A549 (cell line): Measurements from ENCODE around the gene IGF1R. TPM values are rescaled to one million over a fixed set of nuclear protein-coding genes. Genes with fewer than 3 reads are reported as not detected.

Source experiments
- ATAC-seq, 2 experiments: fragments of 200-7000 bp in 1 of 2; fragments of >200 bp in 1 of 2; cut with Nextera tagmentation in 1 of 2; cut with Tn5 transposase in 1 of 2; 3 replicates each; pipeline versions ENCODE4 v1.8.0 to v1.9.1; 2018 to 2020; ENCODE audit warnings: mild to moderate bottlenecking in 1 of 2, moderate library complexity in 1 of 2
- CTCF ChIA-PET: fragments of 300-600 bp; sonication (Branson Sonifier 250); formaldehyde crosslinking; extraction: SDS; loops from one replicate; lab custom pipeline; 2021; ENCODE audit warnings: antibody characterized with exemption, inconsistent platforms; lab: Yijun Ruan, JAX
- POLR2A ChIA-PET: fragments of 350-600 bp; formaldehyde crosslinking; extraction: SDS; loops from one replicate; lab custom pipeline; 2021; ENCODE audit warnings: antibody characterized with exemption, inconsistent platforms; lab: Yijun Ruan, JAX
- DNase-seq, 2 experiments: peaks; one replicate each; pipeline versions ENCODE4 v3.0.0 to v3.0.0-alpha.2; 2011 to 2016; ENCODE audit warnings: low read depth in 1 of 2, low spot score in 1 of 2
- FAIRE-seq: peaks from 2 replicates; lab custom pipeline; 2011; peaks lifted over from hg19 to GRCh38; lab: Jason Lieb, UNC
- H3K27ac ChIP-seq, 2 experiments: fragments of >200 bp; sonication (Bioruptor Twin); formaldehyde crosslinking; 3 replicates each; pipeline ENCODE4 v1.5.1; 2016 to 2017
- H3K4me1 ChIP-seq: fragments of >200 bp; sonication (Bioruptor Twin); formaldehyde crosslinking; 3 replicates; pipeline ENCODE4 v1.6.1; 2016
- H3K4me2 ChIP-seq: fragments of >200 bp; sonication (Bioruptor Twin); formaldehyde crosslinking; 3 replicates; pipeline ENCODE4 v1.6.1; 2016
- H3K4me3 ChIP-seq: fragments of >200 bp; sonication (Bioruptor Twin); formaldehyde crosslinking; 3 replicates; pipeline ENCODE4 v1.5.1; 2016
- H3K9me3 ChIP-seq: fragments of >200 bp; sonication (Bioruptor Twin); formaldehyde crosslinking; 3 replicates; pipeline ENCODE4 v1.6.1; 2016
- BHLHE40 ChIP-seq: IDR thresholded peaks from 2 replicates; pipeline ENCODE4 v1.6.1; 2012; ENCODE audit warnings: low read depth, low read length, inconsistent platforms
- CEBPB ChIP-seq, 2 experiments: fragments of >200 bp in 1 of 2; sonication (Bioruptor Twin) in 1 of 2; formaldehyde crosslinking in 1 of 2; IDR thresholded peaks; 2 replicates each; pipeline ENCODE4 v1.6.1; 2012 to 2016
- CHD4 ChIP-seq: fragments of 200-600 bp; sonication (generic); IDR thresholded peaks from 2 replicates; pipeline ENCODE4 v1.6.1; 2016; ENCODE audit warnings: antibody characterized with exemption, mild to moderate bottlenecking, borderline replicate concordance
- E2F6 ChIP-seq: IDR thresholded peaks from 2 replicates; pipeline ENCODE4 v1.6.1; 2012; ENCODE audit warnings: low read depth, borderline replicate concordance
- EHMT2 ChIP-seq: fragments of 200-600 bp; sonication (generic); IDR thresholded peaks from 2 replicates; pipeline ENCODE4 v1.6.1; 2016; ENCODE audit warnings: antibody characterized with exemption, low read depth, mild to moderate bottlenecking, moderate library complexity
- ESRRA ChIP-seq: fragments of 150-350 bp; IDR thresholded peaks from 2 replicates; pipeline ENCODE4 v1.6.1; 2014; ENCODE audit warnings: mild to moderate bottlenecking, low read length, borderline replicate concordance
- FOSB ChIP-seq: fragments of 250-450 bp; sonication (Bioruptor Pico); IDR thresholded peaks from 2 replicates; pipeline ENCODE4 v1.5.0; 2020; ENCODE audit warnings: mild to moderate bottlenecking, moderate library complexity
- FOSL2 ChIP-seq, 2 experiments: fragments of 450-650 bp in 1 of 2; fragments of >200 bp in 1 of 2; sonication (Bioruptor Twin) in 1 of 2; formaldehyde crosslinking; IDR thresholded peaks; 2 replicates each; pipeline versions ENCODE4 v1.5.0 to v1.6.1; 2016 to 2020; ENCODE audit warnings: mild to moderate bottlenecking in 1 of 2, moderate library complexity in 1 of 2
- HES2 ChIP-seq: fragments of >200 bp; sonication (Bioruptor Twin); formaldehyde crosslinking; IDR thresholded peaks from 2 replicates; pipeline ENCODE4 v1.6.1; 2016
- HOXB5 ChIP-seq: fragments of 250-450 bp; sonication (Bioruptor Pico); IDR thresholded peaks from 2 replicates; pipeline ENCODE4 v1.5.0; 2020; ENCODE audit warnings: mild to moderate bottlenecking, moderate library complexity
- JUN ChIP-seq, 2 experiments: fragments of >200 bp; sonication (Bioruptor Twin); formaldehyde crosslinking; IDR thresholded peaks; 2 replicates in 1 of 2; 3 replicates in 1 of 2; pipeline ENCODE4 v1.6.1; 2016 to 2017
- JUNB ChIP-seq: fragments of >200 bp; sonication (Bioruptor Twin); formaldehyde crosslinking; IDR thresholded peaks from 2 replicates; pipeline ENCODE4 v1.6.1; 2016
- PBX3 ChIP-seq: IDR thresholded peaks from 2 replicates; pipeline ENCODE4 v1.6.1; 2012
- PHF8 ChIP-seq: fragments of 200-600 bp; sonication (generic); IDR thresholded peaks from 2 replicates; pipeline ENCODE4 v1.6.1; 2016; ENCODE audit warnings: low read depth, mild to moderate bottlenecking, antibody characterized with exemption, moderate library complexity, borderline replicate concordance
- RAD21 ChIP-seq, 2 experiments: fragments of >200 bp in 1 of 2; sonication (Bioruptor Twin) in 1 of 2; formaldehyde crosslinking in 1 of 2; IDR thresholded peaks in 1 of 2; conservative IDR thresholded peaks in 1 of 2; 2 replicates in 1 of 2; 3 replicates in 1 of 2; pipeline ENCODE4 v1.6.1; 2012 to 2018; ENCODE audit warnings: inconsistent platforms in 1 of 2
- REST ChIP-seq: fragments of 200-600 bp; sonication (generic); IDR thresholded peaks from 2 replicates; pipeline ENCODE4 v1.6.1; 2016; ENCODE audit warnings: antibody characterized with exemption, mild to moderate bottlenecking, moderate library complexity
- SMC3 ChIP-seq: fragments of >200 bp; sonication (Bioruptor Twin); formaldehyde crosslinking; IDR thresholded peaks from 3 replicates; pipeline ENCODE4 v1.6.1; 2018; ENCODE audit warnings: inconsistent platforms
- ZSCAN20 ChIP-seq: fragments of 250-450 bp; sonication (Bioruptor Pico); IDR thresholded peaks from 2 replicates; pipeline ENCODE4 v1.8.0; 2022; ENCODE audit warnings: mild to moderate bottlenecking, moderate library complexity
- WGBS: methylation state at CpG from one replicate; pipeline ENCODE4 v1.1.6; 2017; ENCODE audit errors: missing lambda C conversion rate; 5-methylcytosine and 5-hydroxymethylcytosine counted together
- polyA plus RNA-seq, 4 experiments: library from polyadenylated mRNA; depleted of rRNA in 3 of 4; stranded (reverse); fragments of >200 nt; fragmentation: RNase III in 1 of 4; extraction: RNeasy Plus Mini Kit Qiagen cat#74134 plus additional on column Dnase treatment in 1 of 4; gene quantifications; 2 replicates in 3 of 4; 3 replicates in 1 of 4; pipeline ENCODE4 v1.2.3, GENCODE V29; 2011 to 2017
- TF ChIP-seq, protein P1 (sequence below): fragments of 250-450 bp; sonication (Bioruptor Pico); IDR thresholded peaks from 2 replicates; pipeline ENCODE4 v1.5.0; 2021; ENCODE audit warnings: mild to moderate bottlenecking, moderate library complexity, borderline replicate concordance

IGF1R gene
- polyA plus RNA-seq, 2 of the 4 experiments (the other 2 are of a cell fraction) = 42.6 to 69.5 TPM

DNA sequence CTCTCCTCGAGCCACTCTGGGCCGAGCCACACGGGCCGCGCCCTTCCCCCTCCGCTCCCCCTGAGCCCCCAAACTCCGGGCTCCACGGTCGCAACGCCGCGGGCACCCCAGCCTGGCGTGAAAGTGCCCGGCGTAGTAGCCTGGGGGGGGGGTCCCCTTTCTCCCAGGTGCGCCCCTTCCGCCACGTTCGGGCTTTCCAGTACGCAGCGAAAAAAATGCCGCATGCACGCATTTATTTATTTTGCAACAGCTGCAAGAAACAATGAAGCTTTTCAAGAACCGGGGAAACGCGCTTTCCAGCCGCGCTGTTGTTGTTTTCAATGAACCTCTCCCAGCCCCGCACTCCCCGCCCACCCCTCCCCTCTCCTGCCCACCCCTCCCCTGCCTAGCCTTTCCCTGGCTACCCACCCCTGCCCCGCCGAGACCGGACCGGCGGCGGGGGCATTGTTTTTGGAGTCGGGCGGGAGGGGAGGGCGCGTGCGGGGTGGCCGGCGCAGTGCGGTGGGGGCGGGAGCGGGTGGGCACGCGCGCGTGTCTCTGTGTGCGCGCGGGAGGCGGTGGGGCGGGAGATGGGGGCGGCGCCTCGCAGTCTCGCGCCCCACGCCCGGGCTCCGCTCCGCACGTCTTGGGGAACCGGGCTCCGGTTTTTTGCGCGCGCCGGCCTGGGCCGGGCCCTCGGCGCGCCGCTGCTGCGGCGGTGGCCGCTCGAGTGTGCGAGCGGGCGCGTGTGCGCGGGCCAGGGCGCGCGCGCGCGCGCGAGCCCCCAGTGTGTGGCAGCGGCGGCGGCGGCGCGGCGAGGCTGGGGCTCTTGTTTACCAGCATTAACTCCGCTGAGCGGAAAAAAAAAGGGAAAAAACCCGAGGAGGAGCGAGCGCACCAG is at the start of gene IGF1R (continued):
- no peak for TF ChIP-seq FOSL2 (IDR thresholded peaks at IDR 0.05)
- TF ChIP-seq FOSL2 (CRISPR knock-in tag; IDR thresholded peaks at IDR 0.05) = 0 out of 2 replicates have a peak, but pooled peaks have one; percentile 17
- no peak for TF ChIP-seq EHMT2
- TF ChIP-seq, all 56 proteins: peak for 14

GRCh38 chr15:98599909-98600691 is 48.2 kb upstream of the IGF1R start:
- ATAC-seq = peak in 1 of 2 experiments; percentile 58; a peak in 3 of 6 replicates
- H3K4me1 ChIP-seq = peaks cover 13% of the 10 kb centered on the region; the same call in 1 of the 3 replicates
- ChIA-PET POLR2A (no interaction called here), CTCF (interaction anchor here (1.2 to 2.6 kb wide), 3 partner anchors 14 to 81 kb away, joined by 3 to 8 read pairs (median 8); no protein-coding TSS in a partner anchor)
- H3K4me3 ChIP-seq = 0 out of 3 replicates have a peak overlapping the region, but pooled peaks have one; percentile 8
- no peaks in the 10 kb centered on the region for H3K9me3 ChIP-seq
- H3K4me2 ChIP-seq = peak overlapping the region; percentile 36; the same call in 2 of the 3 replicates
- no peak for DNase-seq
- H3K27ac ChIP-seq = peak overlapping the region in 1 of 2 experiments; percentile 29; a peak in 2 of 6 replicates
- FAIRE-seq = no peak
- no peak for TF ChIP-seq HOXB5 (CRISPR knock-in tag)
- no peak for TF ChIP-seq ESRRA
- no peak for TF ChIP-seq HES2
- TF ChIP-seq E2F6 = no peak
- no peak for TF ChIP-seq JUNB
- TF ChIP-seq SMC3 = no peak
- TF ChIP-seq ZSCAN20 = no peak
- TF ChIP-seq EHMT2 = no peak
- TF ChIP-seq, protein P1, sequence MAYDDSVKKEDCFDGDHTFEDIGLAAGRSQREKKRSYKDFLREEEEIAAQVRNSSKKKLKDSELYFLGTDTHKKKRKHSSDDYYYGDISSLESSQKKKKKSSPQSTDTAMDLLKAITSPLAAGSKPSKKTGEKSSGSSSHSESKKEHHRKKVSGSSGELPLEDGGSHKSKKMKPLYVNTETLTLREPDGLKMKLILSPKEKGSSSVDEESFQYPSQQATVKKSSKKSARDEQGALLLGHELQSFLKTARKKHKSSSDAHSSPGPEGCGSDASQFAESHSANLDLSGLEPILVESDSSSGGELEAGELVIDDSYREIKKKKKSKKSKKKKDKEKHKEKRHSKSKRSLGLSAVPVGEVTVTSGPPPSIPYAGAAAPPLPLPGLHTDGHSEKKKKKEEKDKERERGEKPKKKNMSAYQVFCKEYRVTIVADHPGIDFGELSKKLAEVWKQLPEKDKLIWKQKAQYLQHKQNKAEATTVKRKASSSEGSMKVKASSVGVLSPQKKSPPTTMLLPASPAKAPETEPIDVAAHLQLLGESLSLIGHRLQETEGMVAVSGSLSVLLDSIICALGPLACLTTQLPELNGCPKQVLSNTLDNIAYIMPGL (CRISPR knock-in tag) = no peak
- no peak for TF ChIP-seq JUN (IDR thresholded peaks at IDR 0.05)
- no peak for TF ChIP-seq FOSB
- TF ChIP-seq PHF8 = no peak
- TF ChIP-seq RAD21 (conservative IDR thresholded peaks at IDR 0.05 in 1 of 2, IDR thresholded peaks at IDR 0.05 in 1 of 2) = no peak
- TF ChIP-seq PBX3 = no peak
- TF ChIP-seq, all 56 proteins: peak for 0
- 58% methylated on average over 15 of the region's 15 CpGs for WGBS

DNA sequence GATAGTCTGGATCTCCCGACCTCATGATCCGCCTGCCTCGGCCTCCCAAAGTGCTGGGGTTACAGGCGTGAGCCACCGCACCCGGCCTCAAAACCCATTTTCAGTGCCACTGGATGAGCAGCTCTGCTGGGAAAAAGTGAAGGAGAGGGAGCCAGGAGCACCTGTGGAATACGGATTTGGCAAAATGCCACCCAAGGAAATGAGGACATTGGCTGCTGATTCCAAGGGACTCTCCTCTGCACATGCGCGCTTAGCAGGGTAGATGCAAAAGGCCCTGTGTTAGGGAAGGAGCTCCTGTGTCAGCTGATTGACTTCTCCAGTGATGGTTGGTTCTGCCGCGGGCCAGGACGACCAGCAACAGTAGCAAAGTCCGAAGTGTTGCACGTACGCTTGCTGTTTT is 43.4 kb upstream of the IGF1R start:
- no peak for ATAC-seq
- TF ChIP-seq RAD21 (conservative IDR thresholded peaks at IDR 0.05 in 1 of 2, IDR thresholded peaks at IDR 0.05 in 1 of 2) (no peak), ESRRA (no peak), CEBPB (IDR thresholded peaks at IDR 0.05) (no peak), BHLHE40 (no peak), ZSCAN20 (no peak), CHD4 (no peak), HOXB5 (CRISPR knock-in tag) (no peak), REST (no peak)
- ChIA-PET CTCF (interaction anchor here (1.6 kb wide), 1 partner anchor 24 kb away, joined by 3 read pairs; no protein-coding TSS in a partner anchor), POLR2A (no interaction called here)
- Histone ChIP-seq H3K4me2 (no peak overlapping the region), H3K4me3 (no peak overlapping the region), H3K9me3 (no peaks in the 10 kb centered on the region), H3K27ac (no peak overlapping the region), H3K4me1 (peaks cover 6% of the 10 kb centered on the region; the same call in 2 of the 3 replicates)
- no peak for DNase-seq
- no peak for FAIRE-seq
- 81% methylated on average over 15 of the region's 15 CpGs for WGBS
